KG1 (cell line): ENCODE data around the gene NR3C2.

Experiments used
- DNase-seq: peaks from one replicate; lab custom pipeline; 2025; lab: John Stamatoyannopoulos, UW

The NR3C2 gene

GRCh38 chr4:148435654-148436406, 6.4 kb downstream of the NR3C2 start:
- DNase-seq = no peak

DNA sequence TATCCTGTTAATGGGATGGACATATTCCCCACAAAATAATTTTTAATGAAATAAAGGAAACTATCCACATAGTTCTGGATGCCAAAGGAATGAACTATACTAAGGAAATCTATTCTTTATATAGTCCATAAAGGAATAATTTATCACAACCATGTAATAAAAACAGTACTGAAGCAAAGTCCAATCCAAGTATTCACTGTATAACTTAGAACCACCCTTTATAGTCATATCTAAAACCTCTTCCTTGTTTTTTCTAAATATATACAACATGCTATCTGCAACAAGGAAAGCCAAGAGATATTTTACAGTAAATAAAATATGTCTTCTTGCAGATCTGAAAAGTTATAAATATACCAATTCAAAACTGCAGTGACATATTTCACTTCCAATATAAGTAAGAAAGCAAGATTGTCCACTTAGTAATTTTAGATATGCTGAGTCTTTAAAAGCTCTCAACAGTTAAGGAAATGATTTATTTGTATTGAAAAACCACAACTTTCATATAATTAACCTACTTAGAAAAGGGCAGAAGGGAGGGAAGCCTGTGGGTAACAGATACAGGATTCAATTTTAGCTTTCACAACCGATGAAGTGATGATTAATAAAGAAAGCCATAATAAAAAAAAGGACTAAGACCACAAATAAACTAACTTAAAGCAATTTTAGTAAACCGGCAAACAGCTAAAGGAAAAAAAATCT, 8.0 kb downstream of the NR3C2 start:
- no peak for DNase-seq

- DNase-seq = no peak
Observed at GRCh38 chr4:148431401-148431800, 10.8 kb downstream of the NR3C2 start.

DNA sequence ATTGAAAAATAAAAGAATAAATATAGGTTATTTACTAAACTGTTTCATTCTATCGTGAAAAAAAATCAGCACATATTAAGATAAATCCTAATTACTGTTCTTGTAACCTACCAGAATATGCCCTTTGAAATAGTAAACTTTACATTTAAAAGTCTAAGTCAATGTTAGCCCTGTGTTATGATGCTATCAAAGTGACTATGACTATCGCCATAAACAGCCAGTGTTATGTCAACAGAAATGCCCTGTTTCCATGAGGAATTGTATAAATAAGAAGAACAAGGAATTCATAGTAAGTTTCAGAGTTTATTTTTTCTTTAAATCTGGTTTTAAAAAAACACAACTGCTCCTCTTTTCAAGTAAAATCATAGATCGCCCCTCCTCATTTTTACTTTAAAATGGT, 11.4 kb downstream of the NR3C2 start:
- no peak for DNase-seq

GRCh38 chr4:148429206-148429605, 13.0 kb downstream of the NR3C2 start:
- no peak for DNase-seq

DNA sequence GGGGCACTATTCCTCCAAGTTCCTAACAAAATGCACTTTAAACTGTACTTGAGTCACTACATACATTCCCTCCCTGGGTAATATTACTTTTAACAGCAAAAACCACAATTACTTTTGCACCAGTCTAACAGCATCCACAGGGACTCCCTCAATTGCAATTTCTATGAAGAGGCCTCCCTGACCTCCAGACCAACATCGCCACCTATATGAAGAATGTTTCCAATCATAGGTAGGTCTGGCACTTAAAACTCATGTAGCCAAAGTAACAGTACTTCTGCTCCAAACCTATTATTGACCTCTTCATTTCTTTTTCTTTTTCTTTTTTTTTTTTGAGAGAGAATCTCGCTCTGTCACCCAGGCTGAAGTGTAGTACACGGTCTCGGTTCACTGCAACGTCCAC, 15.6 kb downstream of the NR3C2 start:
- no peak for DNase-seq

DNA sequence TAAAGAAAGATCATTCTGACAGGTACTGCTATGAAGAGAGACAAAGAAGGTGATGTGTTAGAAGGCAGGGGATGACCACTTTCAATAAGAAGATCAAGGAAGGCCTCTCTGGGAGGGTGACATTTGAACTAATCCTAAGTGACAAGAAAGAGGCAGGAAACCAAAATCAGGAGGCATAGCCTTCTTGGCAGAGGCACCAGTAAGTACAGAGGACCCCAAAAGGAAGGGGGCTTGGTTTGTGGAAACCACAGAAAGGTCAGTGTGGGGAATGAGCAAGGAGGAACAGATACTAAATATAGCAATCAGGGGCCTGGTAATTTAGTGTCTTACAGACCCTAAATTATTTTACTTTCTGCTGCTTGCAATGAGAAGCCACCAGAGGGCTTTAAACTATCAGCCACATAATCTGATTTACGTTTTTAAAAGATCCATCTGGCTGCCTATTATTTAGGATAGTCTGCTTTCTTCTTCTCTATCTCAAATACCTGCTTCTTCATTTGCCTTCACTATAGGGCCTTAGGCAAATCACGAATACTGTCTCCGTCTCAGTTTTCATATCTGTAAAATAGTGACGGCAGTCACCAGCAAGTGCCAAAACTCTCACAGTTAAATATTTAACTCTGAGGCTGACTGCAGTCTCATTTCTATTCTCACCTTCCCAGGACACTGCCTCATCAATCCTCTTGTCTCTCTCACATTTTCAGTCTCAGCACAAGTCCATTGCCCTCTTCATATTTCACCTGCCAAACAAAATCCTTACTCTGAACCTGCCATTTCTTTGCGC, 16.7 kb downstream of the NR3C2 start:
- no peak for DNase-seq

- DNase-seq = no peak
Observed at GRCh38 chr4:148420397-148420796, 21.8 kb downstream of the NR3C2 start.

GRCh38 chr4:148415500-148415899, 26.7 kb downstream of the NR3C2 start:
- DNase-seq = no peak

GRCh38 chr4:148412460-148412994, 29.7 kb downstream of the NR3C2 start:
- DNase-seq = no peak

DNA sequence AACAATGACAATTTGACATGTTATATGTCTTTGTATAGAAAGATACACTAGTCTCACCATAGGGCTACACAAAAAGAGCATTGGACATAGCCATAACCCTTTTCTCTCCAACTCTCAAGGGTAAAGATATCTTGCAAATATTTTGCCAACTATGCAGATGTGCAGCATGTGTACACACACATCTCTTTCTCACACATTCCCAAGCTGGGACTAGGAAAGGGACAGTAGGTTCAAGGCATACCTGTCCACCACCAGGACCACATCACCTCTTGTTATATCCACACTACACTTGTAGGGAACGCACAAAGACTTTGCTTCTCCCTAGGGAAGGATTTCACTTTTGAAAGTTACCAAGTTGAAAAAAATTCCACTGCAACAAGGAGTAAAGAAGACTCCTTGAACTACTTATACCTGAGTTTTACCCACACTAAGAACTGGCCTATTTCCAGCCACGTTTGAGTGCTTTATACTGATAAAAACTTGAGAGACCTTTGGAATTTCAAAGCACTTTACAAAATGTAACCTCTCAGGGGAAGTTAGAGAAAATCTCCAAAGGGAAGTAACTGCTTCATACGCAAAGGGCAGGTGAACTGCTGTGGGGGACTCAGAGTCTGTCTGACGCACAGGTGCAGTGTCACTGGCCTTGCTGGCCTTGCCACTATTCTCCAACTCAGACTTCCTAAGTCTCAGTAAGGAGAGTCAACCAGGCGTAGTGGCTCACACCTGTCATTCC, 36.9 kb downstream of the NR3C2 start:
- DNase-seq = no peak

DNA sequence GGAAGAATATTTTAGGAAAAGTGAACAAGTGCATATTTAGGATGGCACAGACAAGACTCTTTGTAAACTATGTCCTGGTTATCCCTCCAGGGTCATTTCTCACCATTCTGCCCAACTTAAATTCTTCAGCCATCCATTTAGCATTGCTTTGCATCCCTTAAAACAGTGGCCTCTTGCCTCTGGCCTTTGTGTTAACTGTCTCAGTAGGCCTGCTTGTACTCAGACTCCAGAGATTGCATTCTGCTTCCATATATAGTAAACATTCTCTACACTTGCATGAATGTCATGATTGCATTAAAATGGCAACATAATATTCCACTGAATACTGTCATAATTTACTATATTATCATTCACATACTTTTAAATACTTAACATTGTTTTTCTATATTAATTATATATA, 43.2 kb downstream of the NR3C2 start:
- no peak for DNase-seq

DNA sequence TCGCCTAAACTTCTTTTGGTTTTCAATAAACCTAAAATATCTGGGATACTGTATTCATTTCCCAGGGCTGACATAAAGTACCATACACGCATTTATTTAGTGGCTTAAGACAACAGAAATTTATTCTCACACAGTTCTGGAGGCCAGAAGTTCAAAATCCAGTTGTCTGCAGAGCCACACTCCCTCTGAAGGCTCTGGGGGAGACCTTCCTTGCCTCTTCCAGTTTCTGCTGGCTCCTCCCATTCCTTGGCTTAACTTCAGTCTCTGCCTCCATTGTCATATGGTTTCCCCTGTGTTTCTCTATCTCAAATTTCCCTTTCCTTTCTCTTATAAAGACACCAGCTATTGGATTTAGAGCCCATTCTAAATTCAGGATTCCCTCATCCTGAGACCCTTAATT, 44.4 kb downstream of the NR3C2 start:
- no peak for DNase-seq

DNA sequence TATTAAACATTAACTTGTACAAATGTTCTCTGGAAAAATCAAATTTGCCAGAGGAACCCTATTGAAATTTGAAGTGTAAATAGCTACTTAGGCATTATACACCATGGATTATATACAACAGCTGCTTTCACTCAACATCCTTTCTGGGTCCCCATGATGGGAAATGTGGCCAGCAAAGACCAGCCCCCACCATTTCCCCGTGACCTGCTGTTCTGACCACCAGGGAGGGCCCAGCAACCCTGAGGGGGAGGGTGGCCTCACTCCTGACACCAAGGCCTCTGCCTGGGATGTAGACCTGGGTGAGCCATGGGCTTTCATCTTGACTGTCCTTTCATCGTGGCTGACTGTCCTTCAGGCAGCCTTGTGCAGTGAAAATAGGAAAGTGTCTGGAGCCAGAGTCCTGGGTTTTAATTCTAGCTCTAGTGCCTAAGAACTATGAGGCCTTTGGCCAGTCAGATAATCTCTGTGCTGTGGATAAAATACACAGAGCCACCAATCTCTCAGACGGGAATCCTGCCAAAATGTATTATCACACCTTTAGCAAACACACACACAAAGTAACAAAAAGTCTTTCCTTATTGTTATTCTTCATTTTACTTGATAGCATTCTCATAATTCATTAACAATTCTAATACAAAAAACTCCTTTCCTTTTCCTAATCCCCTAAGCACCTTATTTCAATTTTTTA, 45.1 kb downstream of the NR3C2 start:
- no peak for DNase-seq

GRCh38 chr4:148395771-148396170, 46.4 kb downstream of the NR3C2 start:
- DNase-seq = no peak

DNA sequence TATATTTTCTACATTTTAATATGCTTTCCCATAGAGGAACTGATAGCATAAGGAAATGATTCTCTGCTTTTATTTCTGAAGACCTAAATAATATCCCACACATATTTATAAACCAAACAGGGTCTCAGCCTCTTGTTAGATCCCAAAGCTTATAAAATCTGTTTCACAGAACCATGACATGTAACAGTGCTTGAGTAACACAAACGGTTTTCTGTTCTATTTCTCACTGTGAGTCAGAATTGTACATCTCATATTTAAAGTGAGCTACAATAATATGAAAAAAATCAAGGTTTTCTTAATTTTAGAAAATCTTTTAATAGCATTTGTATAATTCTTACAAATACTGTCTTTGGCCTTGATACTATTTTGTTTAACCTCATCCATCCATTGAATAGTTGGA, 51.2 kb downstream of the NR3C2 start:
- no peak for DNase-seq

- DNase-seq = no peak
Observed at GRCh38 chr4:148390311-148390710, 51.9 kb downstream of the NR3C2 start.

DNA sequence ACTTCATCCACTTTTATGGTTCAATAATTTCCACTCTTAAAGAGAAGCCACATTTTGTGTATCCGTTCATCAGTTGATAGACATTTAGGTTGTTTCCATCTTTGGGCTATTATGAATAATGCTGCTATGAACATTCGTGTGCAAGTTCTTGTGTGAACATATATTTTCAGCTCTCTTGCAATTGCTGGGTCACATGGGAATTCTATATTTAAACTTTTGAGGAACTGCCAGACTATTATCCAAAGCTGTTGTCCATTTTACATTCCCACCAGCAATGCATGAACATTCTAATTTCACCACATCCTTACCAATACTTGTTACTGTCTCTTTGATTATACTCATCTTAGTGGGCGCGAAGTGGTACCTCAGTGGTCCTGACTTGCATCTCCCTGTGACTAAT, 61.9 kb downstream of the NR3C2 start:
- no peak for DNase-seq

GRCh38 chr4:148376151-148376550, 66.1 kb downstream of the NR3C2 start:
- DNase-seq = no peak

DNA sequence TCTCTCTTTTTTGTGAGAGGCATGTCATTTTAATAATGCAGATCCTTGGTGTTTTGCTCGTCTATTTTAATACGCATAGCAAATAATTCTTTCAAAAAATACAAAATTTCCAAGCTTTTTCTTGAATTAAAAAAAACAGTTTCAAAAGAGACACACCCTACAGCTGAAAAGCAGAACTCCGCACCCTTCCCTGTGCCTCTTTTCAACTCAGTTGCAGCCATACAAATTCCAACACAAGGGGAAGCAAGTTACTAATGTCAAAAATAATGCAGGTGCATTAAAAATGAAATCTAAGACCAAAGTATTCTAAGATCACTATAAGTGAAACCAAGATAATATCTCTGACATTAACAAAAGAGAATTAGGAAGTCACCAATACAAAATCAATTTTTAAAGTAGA, 66.6 kb downstream of the NR3C2 start:
- no peak for DNase-seq

- no peak for DNase-seq
Observed at GRCh38 chr4:148373093-148373492, 69.1 kb downstream of the NR3C2 start.
